ENCODE results near the gene FOXO3. TPM values are rescaled to one million over a fixed set of nuclear protein-coding genes. Genes with fewer than 3 reads are reported as not detected.

FOXO3 gene
- total RNA-seq, 1 donor from 2014 or later, result 5.9 TPM

- Mint-ChIP-seq H3K9me3 (no peaks in the 10 kb centered on the region), H3K27ac (no peak overlapping the region), H3K27me3 (peaks cover 15% of the 10 kb centered on the region), H3K36me3 (ENCODE audit: low read depth) (no peaks in the 10 kb centered on the region), H3K4me1 (peaks cover 10% of the 10 kb centered on the region), H3K4me3 (no peak overlapping the region)
- DNase-seq, result no peak
- intact Hi-C loops (cut with micrococcal nuclease), result no loop called here
Measured at GRCh38 chr6:108716801-108717791, 156.4 kb downstream of the FOXO3 start.

GRCh38 chr6:108719477-108719876, 158.8 kb downstream of the FOXO3 start:
- H3K4me1 Mint-ChIP-seq, result peaks cover 3% of the 10 kb centered on the region
- no peak overlapping the region for H3K27ac Mint-ChIP-seq
- peaks cover 16% of the 10 kb centered on the region for H3K27me3 Mint-ChIP-seq
- H3K4me3 Mint-ChIP-seq, result no peak overlapping the region
- H3K9me3 Mint-ChIP-seq, result peaks cover 7% of the 10 kb centered on the region
- intact Hi-C loops (cut with micrococcal nuclease), result no loop called here
- no peaks in the 10 kb centered on the region for H3K36me3 Mint-ChIP-seq (ENCODE audit: low read depth)
- DNase-seq, result no peak

- Mint-ChIP-seq H3K27ac (peak overlapping the region; percentile 34), H3K4me1 (peaks cover 3% of the 10 kb centered on the region), H3K27me3 (peaks cover 15% of the 10 kb centered on the region), H3K36me3 (ENCODE audit: low read depth) (no peaks in the 10 kb centered on the region), H3K9me3 (peaks cover 7% of the 10 kb centered on the region), H3K4me3 (no peak overlapping the region)
- DNase-seq, result no peak
- intact Hi-C loops (cut with micrococcal nuclease), result no loop called here
Measured at GRCh38 chr6:108720827-108721226, 160.1 kb downstream of the FOXO3 start.

- Mint-ChIP-seq H3K27ac (peak overlapping the region; percentile 34), H3K4me3 (no peak overlapping the region), H3K36me3 (ENCODE audit: low read depth) (no peaks in the 10 kb centered on the region), H3K27me3 (peaks cover 15% of the 10 kb centered on the region), H3K4me1 (peaks cover 3% of the 10 kb centered on the region), H3K9me3 (peaks cover 7% of the 10 kb centered on the region)
- no peak for DNase-seq
- intact Hi-C loops (cut with micrococcal nuclease), result no loop called here
Measured at GRCh38 chr6:108721286-108721685, 160.6 kb downstream of the FOXO3 start.

GRCh38 chr6:108723594-108723993, 162.9 kb downstream of the FOXO3 start:
- Mint-ChIP-seq H3K9me3 (peaks cover 7% of the 10 kb centered on the region), H3K4me1 (peaks cover 3% of the 10 kb centered on the region), H3K36me3 (ENCODE audit: low read depth) (no peaks in the 10 kb centered on the region), H3K4me3 (no peak overlapping the region), H3K27ac (no peak overlapping the region), H3K27me3 (peaks cover 13% of the 10 kb centered on the region)
- no peak for DNase-seq
- intact Hi-C loops (cut with micrococcal nuclease), result no loop called here

- intact Hi-C loops (cut with micrococcal nuclease), result no loop called here
- Mint-ChIP-seq H3K9me3 (peaks cover 7% of the 10 kb centered on the region), H3K4me3 (no peak overlapping the region), H3K4me1 (no peaks in the 10 kb centered on the region), H3K27ac (no peak overlapping the region), H3K36me3 (ENCODE audit: low read depth) (no peaks in the 10 kb centered on the region), H3K27me3 (peaks cover 7% of the 10 kb centered on the region)
- DNase-seq, result no peak
Measured at GRCh38 chr6:108726726-108727339, 166.1 kb downstream of the FOXO3 start.

- intact Hi-C loops (cut with micrococcal nuclease), result no loop called here
- Mint-ChIP-seq H3K4me1 (no peaks in the 10 kb centered on the region), H3K27me3 (peaks cover 4% of the 10 kb centered on the region), H3K36me3 (ENCODE audit: low read depth) (no peaks in the 10 kb centered on the region), H3K9me3 (peaks cover 4% of the 10 kb centered on the region), H3K27ac (no peak overlapping the region), H3K4me3 (no peak overlapping the region)
- DNase-seq, result no peak
Measured at GRCh38 chr6:108727966-108728730, 167.4 kb downstream of the FOXO3 start.

- intact Hi-C loops (cut with micrococcal nuclease), result no loop called here
- H3K9me3 Mint-ChIP-seq, result no peaks in the 10 kb centered on the region
- H3K36me3 Mint-ChIP-seq (ENCODE audit: low read depth), result no peaks in the 10 kb centered on the region
- no peak overlapping the region for H3K4me3 Mint-ChIP-seq
- peaks cover 3% of the 10 kb centered on the region for H3K27me3 Mint-ChIP-seq
- no peak overlapping the region for H3K27ac Mint-ChIP-seq
- H3K4me1 Mint-ChIP-seq, result no peaks in the 10 kb centered on the region
- no peak for DNase-seq
Measured at GRCh38 chr6:108728826-108729225, 168.1 kb downstream of the FOXO3 start.

- Mint-ChIP-seq H3K9me3 (no peaks in the 10 kb centered on the region), H3K27me3 (peaks cover 5% of the 10 kb centered on the region), H3K4me3 (no peak overlapping the region)
Measured at GRCh38 chr6:108730635-108731515, 170.2 kb downstream of the FOXO3 start.

GRCh38 chr6:108732091-108732870, 171.6 kb downstream of the FOXO3 start:
- Mint-ChIP-seq H3K4me3 (no peak overlapping the region), H3K27ac (no peak overlapping the region), H3K27me3 (peaks cover 6% of the 10 kb centered on the region), H3K4me1 (no peaks in the 10 kb centered on the region), H3K9me3 (no peaks in the 10 kb centered on the region), H3K36me3 (ENCODE audit: low read depth) (no peaks in the 10 kb centered on the region)
- no peak for DNase-seq
- intact Hi-C loops (cut with micrococcal nuclease), result no loop called here

More at GRCh38 chr6:108730635-108731515, 170.2 kb downstream of the FOXO3 start:
- no peak for DNase-seq
- H3K4me1 Mint-ChIP-seq, result no peaks in the 10 kb centered on the region
- intact Hi-C loops (cut with micrococcal nuclease), result no loop called here
- no peak overlapping the region for H3K27ac Mint-ChIP-seq
- H3K36me3 Mint-ChIP-seq (ENCODE audit: low read depth), result no peaks in the 10 kb centered on the region

GRCh38 chr6:108733051-108733450, 172.3 kb downstream of the FOXO3 start:
- no peaks in the 10 kb centered on the region for H3K36me3 Mint-ChIP-seq (ENCODE audit: low read depth)
- H3K4me3 Mint-ChIP-seq, result no peak overlapping the region
- no peak for DNase-seq
- no peak overlapping the region for H3K27ac Mint-ChIP-seq
- H3K27me3 Mint-ChIP-seq, result peaks cover 6% of the 10 kb centered on the region
- H3K9me3 Mint-ChIP-seq, result no peaks in the 10 kb centered on the region
- peaks cover under 1% of the 10 kb centered on the region for H3K4me1 Mint-ChIP-seq
- intact Hi-C loops (cut with micrococcal nuclease), result no loop called here

- DNase-seq, result no peak
- no peaks in the 10 kb centered on the region for H3K9me3 Mint-ChIP-seq
- H3K4me1 Mint-ChIP-seq, result peaks cover 4% of the 10 kb centered on the region
- H3K27me3 Mint-ChIP-seq, result peaks cover 6% of the 10 kb centered on the region
- intact Hi-C loops (cut with micrococcal nuclease), result no loop called here
- H3K27ac Mint-ChIP-seq, result no peak overlapping the region
- H3K36me3 Mint-ChIP-seq (ENCODE audit: low read depth), result no peaks in the 10 kb centered on the region
- no peak overlapping the region for H3K4me3 Mint-ChIP-seq
Measured at GRCh38 chr6:108733706-108734265, 173.1 kb downstream of the FOXO3 start.
